ENCODE results near the gene GAREM1. TPM values are rescaled to one million over a fixed set of nuclear protein-coding genes. Genes with fewer than 3 reads are reported as not detected.

Gene GAREM1
- total RNA-seq, 1 experiment from 2014 or later: 10.2 TPM

- TF ChIP-seq EZH2 (IDR thresholded peaks at IDR 0.05; ENCODE audit: low read depth) (no peak), CTCF (conservative IDR thresholded peaks at IDR 0.05) (no peak)
- Histone ChIP-seq H4K20me1 (ENCODE audit: insufficient read depth) (no peaks in the 10 kb centered on the region), H3K4me2 (no peak overlapping the region), H3K27me3 (ENCODE audit: insufficient read depth, low read depth) (no peaks in the 10 kb centered on the region), H3K4me1 (replicated peaks; ENCODE audit: insufficient read depth) (peaks cover 6% of the 10 kb centered on the region), H3K9me2 (ENCODE audit: insufficient read depth) (no peaks in the 10 kb centered on the region), H3F3A (ENCODE audit: insufficient read depth, low read depth) (peaks cover 5% of the 10 kb centered on the region; the same call in 1 of the 2 replicates), H3K9me3 (ENCODE audit: insufficient read depth, low read depth) (no peaks in the 10 kb centered on the region), H3K4me3 (no peak overlapping the region), H3K79me2 (ENCODE audit: low read depth) (peaks cover 23% of the 10 kb centered on the region), H3K36me3 (ENCODE audit: low read depth) (no peaks in the 10 kb centered on the region), H3K27ac (no peak overlapping the region), H2AFZ (no peak overlapping the region)
- POLR2A ChIA-PET (ENCODE audit: unreplicated experiment): no interaction called here
- BruUV-seq (replicated peaks): no TSS peak
- DNase-seq: no peak
- intact Hi-C loops (cut with micrococcal nuclease; ENCODE audit: unreplicated experiment): loop anchor here (5.0 kb wide), 1 partner anchor 79 kb away; no protein-coding TSS in a partner anchor
- CTCF ChIA-PET: no interaction called here
Observed at GRCh38 chr18:32472841-32473240, 2.2 kb upstream of the GAREM1 start.

GRCh38 chr18:32470460-32470713 is 295 bp downstream of the GAREM1 start:
- H3K9me2 ChIP-seq (ENCODE audit: insufficient read depth): no peaks in the 10 kb centered on the region
- no peaks in the 10 kb centered on the region for H3K36me3 ChIP-seq (ENCODE audit: low read depth)
- no peaks in the 10 kb centered on the region for H4K20me1 ChIP-seq (ENCODE audit: insufficient read depth)
- H3K27me3 ChIP-seq (ENCODE audit: insufficient read depth, low read depth): no peaks in the 10 kb centered on the region
- no peak for DNase-seq
- H3F3A ChIP-seq (ENCODE audit: insufficient read depth, low read depth): peaks cover 5% of the 10 kb centered on the region; the same call in 1 of the 2 replicates
- TF ChIP-seq CTCF (conservative IDR thresholded peaks at IDR 0.05): no peak
- TF ChIP-seq EZH2 (IDR thresholded peaks at IDR 0.05; ENCODE audit: low read depth): no peak
- no TSS peak for BruUV-seq (replicated peaks)
- H3K79me2 ChIP-seq (ENCODE audit: low read depth): peaks cover 46% of the 10 kb centered on the region
- peak overlapping the region; percentile 77; the same call in 1 of the 2 replicates for H3K4me3 ChIP-seq
- H3K27ac ChIP-seq: no peak overlapping the region
- no peak overlapping the region for H2AFZ ChIP-seq
- no peaks in the 10 kb centered on the region for H3K9me3 ChIP-seq (ENCODE audit: insufficient read depth, low read depth)
- CTCF ChIA-PET: interaction anchor here (0.6 to 2.6 kb wide), 12 partner anchors 29 to 313 kb away, joined by 3 to 30 read pairs (median 6); no protein-coding TSS in a partner anchor
- POLR2A ChIA-PET (ENCODE audit: unreplicated experiment): interaction anchor here (0.8 to 1.4 kb wide), 2 partner anchors 98 to 121 kb away, joined by 4 to 12 read pairs; no protein-coding TSS in a partner anchor
- intact Hi-C loops (cut with micrococcal nuclease; ENCODE audit: unreplicated experiment): loop anchor here (1.0 to 5.0 kb wide), 3 partner anchors 82 to 200 kb away; no protein-coding TSS in a partner anchor
- H3K4me2 ChIP-seq: no peak overlapping the region
- peaks cover 20% of the 10 kb centered on the region for H3K4me1 ChIP-seq (replicated peaks; ENCODE audit: insufficient read depth)

GRCh38 chr18:32469691-32470459 is 807 bp downstream of the GAREM1 start:
- TF ChIP-seq EZH2 (IDR thresholded peaks at IDR 0.05; ENCODE audit: low read depth) (no peak), CTCF (conservative IDR thresholded peaks at IDR 0.05) (no peak)
- Histone ChIP-seq H3K9me2 (ENCODE audit: insufficient read depth) (no peaks in the 10 kb centered on the region), H3K4me1 (replicated peaks; ENCODE audit: insufficient read depth) (peaks cover 20% of the 10 kb centered on the region), H3K4me2 (peak overlapping the region; percentile 93), H3K27ac (peak overlapping the region; percentile 30), H3K27me3 (ENCODE audit: insufficient read depth, low read depth) (no peaks in the 10 kb centered on the region), H2AFZ (peak overlapping the region; percentile 74), H4K20me1 (ENCODE audit: insufficient read depth) (no peaks in the 10 kb centered on the region), H3K9me3 (ENCODE audit: insufficient read depth, low read depth) (no peaks in the 10 kb centered on the region), H3K4me3 (peak overlapping the region; percentile 77), H3F3A (ENCODE audit: insufficient read depth, low read depth) (peaks cover 5% of the 10 kb centered on the region; the same call in 1 of the 2 replicates), H3K36me3 (ENCODE audit: low read depth) (no peaks in the 10 kb centered on the region), H3K79me2 (ENCODE audit: low read depth) (peaks cover 50% of the 10 kb centered on the region)
- DNase-seq: peak in 1 of 2 experiments; percentile 29
- POLR2A ChIA-PET (ENCODE audit: unreplicated experiment): interaction anchor here (1.4 kb wide), 1 partner anchor 97 kb away, joined by 4 read pairs; no protein-coding TSS in a partner anchor
- CTCF ChIA-PET: interaction anchor here (2.6 kb wide), 1 partner anchor 181 kb away, joined by 30 read pairs; no protein-coding TSS in a partner anchor
- BruUV-seq (replicated peaks): no TSS peak
- intact Hi-C loops (cut with micrococcal nuclease; ENCODE audit: unreplicated experiment): loop anchor here (1.0 to 5.0 kb wide), 3 partner anchors 82 to 199 kb away; no protein-coding TSS in a partner anchor

All from PC-9 (cell line).